ENCODE results near the gene AIMP2.
A peak's percentile ranks its signal among the peaks of the same experiment; 100 is the strongest.
"Not testable (repeated sequence)": the region's sequence is repeated elsewhere in the genome, so short reads cannot be mapped to it uniquely, and the experiment has no call there.

Gene AIMP2

DNA sequence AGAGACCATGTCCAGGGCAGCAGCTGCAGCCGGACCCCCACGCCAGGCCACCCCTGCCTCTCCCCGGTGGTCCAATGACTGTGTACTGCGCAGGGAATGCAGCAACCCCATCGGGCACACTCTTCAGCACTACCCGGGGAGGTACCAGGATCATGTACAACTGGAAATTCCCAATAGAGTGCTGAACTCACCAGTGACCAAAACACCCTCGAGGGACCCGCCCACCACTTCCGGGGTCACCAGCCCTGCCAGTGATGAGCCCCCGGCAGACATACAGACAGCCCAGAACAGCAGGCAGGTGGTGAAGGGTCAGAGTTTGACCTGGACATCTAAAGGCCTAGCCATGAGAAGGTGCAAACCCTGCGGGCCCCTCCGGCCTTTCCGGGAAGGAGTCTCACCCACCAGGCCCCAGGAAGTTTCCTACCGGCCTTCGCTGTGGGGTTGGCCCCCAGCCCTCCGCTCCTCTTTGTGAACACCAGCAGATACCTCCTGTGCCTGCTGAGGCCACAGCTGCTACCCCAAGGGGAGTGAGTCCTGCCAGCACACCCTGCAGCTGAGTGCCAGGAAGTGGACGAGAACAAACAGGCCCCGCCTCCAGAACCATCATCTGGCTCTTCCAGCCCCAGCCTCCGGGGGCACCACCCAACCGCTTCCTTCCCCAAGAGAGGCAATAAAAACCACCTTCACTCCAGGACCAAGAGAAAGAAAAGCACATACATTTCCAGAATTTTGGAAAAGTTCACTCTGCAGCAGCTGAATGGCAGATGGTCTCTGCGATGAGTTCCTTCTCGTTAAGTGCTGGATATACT, 17.1 kb downstream of the AIMP2 start:
- DNase-seq (ENCODE audit: low spot score) = peak; percentile 83

- no peak for DNase-seq (ENCODE audit: low spot score)
These were observed 17.8 kb downstream of the AIMP2 start for GRCh38 chr7:6026820-6027311.

- no peak for DNase-seq (ENCODE audit: low spot score)
These were observed 18.8 kb downstream of the AIMP2 start for GRCh38 chr7:6027806-6028365.

DNA sequence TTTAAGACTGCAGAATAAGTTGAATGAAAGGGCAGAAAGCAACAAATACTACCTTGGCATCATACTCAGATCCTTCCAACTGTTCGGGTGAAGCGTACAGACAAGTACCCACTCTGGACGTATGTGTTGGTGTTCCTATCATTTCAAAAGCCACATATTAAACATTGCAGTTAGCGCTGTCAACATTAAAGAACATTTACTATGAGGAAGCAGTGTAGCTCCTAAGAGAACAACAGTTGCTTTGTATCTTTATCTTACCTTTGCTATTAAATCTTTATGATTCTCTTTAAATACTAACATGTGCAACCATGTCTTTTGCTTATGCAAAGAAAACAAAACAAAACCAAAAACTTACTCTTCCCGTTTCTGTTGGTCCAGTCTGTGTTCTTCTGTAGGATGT, 19.5 kb downstream of the AIMP2 start:
- no peak for DNase-seq (ENCODE audit: low spot score)

- DNase-seq (ENCODE audit: low spot score) = no peak
These were observed 21.9 kb downstream of the AIMP2 start, which contains the start of gene ANKRD61 for GRCh38 chr7:6030988-6031387. TSS of gene ANKRD61 (plus strand) at chr7:6031376. CDS start at chr7:6031376, 0 bp downstream.

DNA sequence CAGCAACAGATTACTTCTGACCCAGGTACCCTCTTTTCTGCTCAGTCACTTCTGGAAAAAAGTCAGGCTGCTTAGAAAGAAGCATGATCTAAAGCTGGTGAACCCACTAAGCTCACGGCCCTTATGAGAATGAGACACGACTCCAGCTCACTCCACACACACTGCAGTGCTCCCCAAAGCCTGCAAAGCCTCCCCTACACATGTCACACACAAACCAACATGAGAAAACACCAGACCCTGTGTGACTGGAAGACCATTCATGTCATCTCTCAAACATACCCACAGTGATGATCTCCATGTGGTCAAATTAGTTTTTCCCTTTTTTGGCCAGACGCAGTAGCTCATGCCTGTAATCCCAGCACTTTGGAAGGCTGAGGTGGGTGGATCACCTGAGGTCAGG, 22.5 kb downstream of the AIMP2 start:
- DNase-seq (ENCODE audit: low spot score) = peak; percentile 37

GRCh38 chr7:6032167-6032566, 23.1 kb downstream of the AIMP2 start:
- DNase-seq (ENCODE audit: low spot score) = peak; percentile 83

DNA sequence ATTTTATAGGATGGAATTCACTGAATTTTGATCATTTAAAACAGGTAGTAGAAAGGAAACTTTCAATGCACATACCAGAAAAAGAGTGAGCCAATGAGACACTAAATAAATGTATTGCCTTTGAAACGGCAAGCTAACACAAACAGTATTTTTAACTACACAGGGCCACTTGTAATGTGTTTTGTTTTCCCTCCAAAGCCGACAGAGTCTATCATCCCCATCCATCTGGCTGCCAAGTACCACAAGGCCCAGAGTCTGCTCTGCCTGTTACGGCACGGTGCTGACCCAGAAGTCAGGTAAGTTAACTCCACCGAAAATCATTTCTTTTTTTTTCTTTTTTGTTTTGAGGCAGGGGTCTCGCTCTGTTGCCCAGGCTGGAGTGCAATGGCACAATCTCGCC, 23.6 kb downstream of the AIMP2 start:
- peak; percentile 62 for DNase-seq (ENCODE audit: low spot score)

- no peak for DNase-seq (ENCODE audit: low spot score)
These were observed 26.1 kb downstream of the AIMP2 start for GRCh38 chr7:6035165-6035564.

GRCh38 chr7:6035686-6036085, 26.6 kb downstream of the AIMP2 start:
- DNase-seq (ENCODE audit: low spot score) = no peak

DNA sequence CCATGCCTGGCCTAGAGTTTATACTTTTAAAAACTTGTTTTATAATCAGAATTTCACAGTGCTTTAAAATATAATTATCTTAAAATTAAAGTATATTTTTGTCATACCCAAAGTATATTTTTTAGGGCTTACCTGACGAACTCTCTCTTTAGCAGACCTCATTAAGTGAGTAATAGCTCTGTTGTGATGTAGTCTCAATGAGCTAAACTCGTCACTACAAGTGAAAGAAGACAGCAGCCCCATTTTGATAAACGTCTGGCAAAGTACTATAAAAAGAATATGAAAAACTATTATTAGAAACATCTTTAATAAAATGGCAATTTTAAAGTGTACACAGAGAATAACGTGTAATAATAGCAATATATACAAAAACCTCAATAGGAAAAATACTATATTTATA, 40.7 kb downstream of the AIMP2 start:
- DNase-seq (ENCODE audit: low spot score) = no peak

GRCh38 chr7:6051185-6051584, 42.1 kb downstream of the AIMP2 start:
- not testable (repeated sequence) for DNase-seq (ENCODE audit: low spot score)

DNA sequence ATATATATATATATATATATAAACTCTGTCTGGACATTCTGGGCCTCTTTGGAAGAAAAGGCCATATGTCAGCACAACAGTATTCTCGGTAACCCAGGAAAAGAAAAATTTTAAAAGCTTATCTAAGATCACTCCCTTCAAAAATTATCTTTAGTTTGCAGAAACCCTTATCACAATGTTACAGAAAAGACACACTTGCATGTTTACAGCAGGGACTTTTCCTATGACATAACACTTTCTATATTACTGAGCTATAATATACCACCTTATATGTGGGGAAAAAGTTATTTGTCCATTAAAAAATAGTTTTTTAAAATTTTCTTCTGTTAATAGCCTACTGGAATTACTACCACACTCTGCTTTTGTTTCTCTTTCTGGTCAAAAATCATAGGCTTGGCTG, 47.5 kb downstream of the AIMP2 start:
- peak; percentile 89 for DNase-seq (ENCODE audit: low spot score)

GRCh38 chr7:6057316-6058129, 48.5 kb downstream of the AIMP2 start:
- DNase-seq (ENCODE audit: low spot score) = peak; percentile 73

DNA sequence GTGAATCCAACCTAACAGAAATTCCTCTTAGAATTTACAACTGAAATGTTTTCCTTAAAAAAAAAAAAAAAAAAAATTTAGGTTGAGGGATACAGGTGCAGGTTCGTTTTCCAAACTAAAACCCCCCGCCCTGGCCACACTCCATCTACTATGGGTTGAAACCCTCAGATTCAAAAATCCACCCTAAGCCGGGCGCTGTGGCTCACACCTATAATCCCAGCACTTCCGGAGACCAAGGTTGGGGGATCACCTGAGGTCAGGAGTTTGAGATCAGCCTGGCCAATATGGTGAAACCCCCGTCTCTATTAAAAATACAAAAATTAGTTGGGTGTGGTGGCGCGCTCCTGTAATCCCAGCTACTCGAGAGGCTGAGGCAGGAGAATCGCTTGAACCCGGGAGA, 50.9 kb downstream of the AIMP2 start:
- DNase-seq (ENCODE audit: low spot score) = not testable (repeated sequence)

- no peak for DNase-seq (ENCODE audit: low spot score)
These were observed 62.3 kb downstream of the AIMP2 start for GRCh38 chr7:6071406-6071805.

Data from hematopoietic multipotent progenitor cell treated with erythropoietin and hydrocortisone succinate and interleukin-3 and kit ligand, for 17 days (in vitro differentiated cells).